ENCODE measurements around the gene TMEM50B. TPM values are rescaled to one million over a fixed set of nuclear protein-coding genes. Genes with fewer than 3 reads are reported as not detected.
A peak's percentile ranks its signal among the peaks of the same experiment; 100 is the strongest.

The TMEM50B gene
- polyA plus RNA-seq, 2 of the 4 experiments (the other 2 are of a cell fraction), result 11.1 to 19.4 TPM

DNA sequence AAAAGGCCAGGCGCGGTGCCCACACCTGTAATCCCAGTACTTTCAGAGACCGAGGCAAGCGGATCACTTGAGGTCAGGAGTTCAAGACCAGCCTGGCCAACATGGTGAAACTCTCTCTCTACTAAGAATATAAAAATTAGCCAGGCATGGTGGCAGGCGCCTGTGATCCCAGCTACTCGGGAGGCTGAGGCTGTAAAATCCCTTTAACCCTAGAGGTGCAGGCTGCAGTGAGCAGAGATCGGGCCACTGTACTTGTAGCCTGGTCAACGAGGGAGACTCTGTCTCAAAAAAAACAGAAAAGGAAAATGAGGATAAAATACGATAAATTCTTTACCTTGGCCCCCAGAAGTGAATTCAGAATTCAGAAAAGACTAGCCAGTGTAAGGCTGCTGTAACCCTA lies 1.6 kb downstream of the TMEM50B start:
- H3K27ac ChIP-seq, result no peak overlapping the region
- WGBS (ENCODE audit: missing lambda C conversion rate), result 90% methylated on average over 9 of the region's 9 CpGs
- ATAC-seq, result no peak
- POLR2A ChIA-PET, result no interaction called here
- H3K4me1 ChIP-seq, result peaks cover 5% of the 10 kb centered on the region; the same call in 1 of the 3 replicates
- TF ChIP-seq JUN (IDR thresholded peaks at IDR 0.05), result no peak
- FAIRE-seq, result no peak
- DNase-seq (ENCODE audit: low read depth in 1 of 2, low spot score in 1 of 2), result no peak
- no peaks in the 10 kb centered on the region for H3K9me3 ChIP-seq
- peak overlapping the region; percentile 87 for H3K4me2 ChIP-seq
- CTCF ChIA-PET, result no interaction called here
- H3K4me3 ChIP-seq, result no peak overlapping the region

DNA sequence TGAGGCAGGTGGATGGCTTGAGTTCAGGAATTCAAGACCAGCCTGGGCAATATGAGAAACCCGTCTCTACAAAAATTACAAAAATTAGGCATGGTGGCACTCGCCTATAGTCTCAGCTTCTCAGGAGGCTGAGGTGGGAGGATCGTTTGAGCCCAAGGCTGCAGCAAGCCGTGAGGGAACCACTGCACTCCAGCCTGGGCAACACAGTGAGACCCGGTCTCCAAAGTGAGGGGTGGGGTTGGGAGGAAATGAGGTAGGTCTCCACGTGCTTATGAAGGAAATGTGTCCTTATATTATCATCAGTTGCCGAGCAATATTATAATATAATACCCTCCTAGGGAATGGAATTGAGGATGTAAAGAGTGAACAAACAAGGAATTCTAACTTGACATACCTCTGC lies 2.7 kb downstream of the TMEM50B start:
- POLR2A ChIA-PET, result no interaction called here

DNA sequence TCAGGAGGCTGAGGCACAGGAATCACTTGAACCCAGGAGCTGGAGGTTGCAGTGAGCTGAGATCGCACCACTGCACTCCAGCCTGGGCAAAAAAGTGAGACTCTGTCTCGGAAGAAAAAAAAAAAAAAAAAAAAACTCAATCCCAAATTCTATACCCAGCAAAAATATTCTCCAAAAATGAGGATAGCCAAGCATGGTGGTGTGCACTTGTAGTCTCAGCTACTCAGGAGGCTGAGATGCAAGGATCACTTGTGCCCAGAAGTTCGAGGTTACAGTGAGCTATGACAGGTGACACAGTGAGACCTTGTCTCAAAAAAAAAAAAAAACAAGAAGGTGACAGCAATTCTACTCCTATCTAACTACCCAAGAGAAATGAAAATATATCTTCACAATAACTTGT lies 6.4 kb downstream of the TMEM50B start:
- CTCF ChIA-PET, result interaction anchor here (0.6 kb wide), 2 partner anchors 38 to 439 kb away, joined by 3 to 4 read pairs; no protein-coding TSS in a partner anchor
- FAIRE-seq (no peak), ATAC-seq (no peak), DNase-seq (ENCODE audit: low read depth in 1 of 2, low spot score in 1 of 2) (no peak)
- POLR2A ChIA-PET, result no interaction called here
- Histone ChIP-seq H3K4me1 (peaks cover 2% of the 10 kb centered on the region; the same call in 1 of the 3 replicates), H3K4me2 (no peak overlapping the region), H3K27ac (no peak overlapping the region), H3K9me3 (no peaks in the 10 kb centered on the region), H3K4me3 (no peak overlapping the region)
- WGBS (ENCODE audit: missing lambda C conversion rate), result 86% methylated on average over 3 of the region's 3 CpGs
- TF ChIP-seq CHD2 (IDR thresholded peaks at IDR 0.05; ENCODE audit: low read length, partially characterized antibody) (no peak), FOSL2 (IDR thresholded peaks at IDR 0.05) (no peak), FOSL2 (CRISPR knock-in tag; IDR thresholded peaks at IDR 0.05) (no peak), KDM5A (IDR thresholded peaks at IDR 0.05) (no peak), PHF8 (IDR thresholded peaks at IDR 0.05; ENCODE audit: borderline replicate concordance, low read depth) (no peak), HDAC2 (IDR thresholded peaks at IDR 0.05) (no peak), NPAS2 (CRISPR knock-in tag; IDR thresholded peaks at IDR 0.05; ENCODE audit: borderline replicate concordance) (no peak), SREBF2 (IDR thresholded peaks at IDR 0.05) (no peak), HOXA7 (CRISPR knock-in tag; IDR thresholded peaks at IDR 0.05) (no peak), RCOR1 (IDR thresholded peaks at IDR 0.05; ENCODE audit: low read depth, low read length) (no peak), ZSCAN20 (CRISPR knock-in tag; IDR thresholded peaks at IDR 0.05) (no peak), ZFP36 (IDR thresholded peaks at IDR 0.05; ENCODE audit: borderline replicate concordance, partially characterized antibody) (no peak), NR3C1 (IDR thresholded peaks at IDR 0.05) (no peak), CEBPB (IDR thresholded peaks at IDR 0.05) (no peak)
- TF ChIP-seq, protein P1, sequence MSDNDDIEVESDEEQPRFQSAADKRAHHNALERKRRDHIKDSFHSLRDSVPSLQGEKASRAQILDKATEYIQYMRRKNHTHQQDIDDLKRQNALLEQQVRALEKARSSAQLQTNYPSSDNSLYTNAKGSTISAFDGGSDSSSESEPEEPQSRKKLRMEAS (IDR thresholded peaks at IDR 0.05), result no peak
- TF ChIP-seq, protein P2, sequence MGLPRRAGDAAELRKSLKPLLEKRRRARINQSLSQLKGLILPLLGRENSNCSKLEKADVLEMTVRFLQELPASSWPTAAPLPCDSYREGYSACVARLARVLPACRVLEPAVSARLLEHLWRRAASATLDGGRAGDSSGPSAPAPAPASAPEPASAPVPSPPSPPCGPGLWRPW (IDR thresholded peaks at IDR 0.05), result no peak
- TF ChIP-seq, protein P3, sequence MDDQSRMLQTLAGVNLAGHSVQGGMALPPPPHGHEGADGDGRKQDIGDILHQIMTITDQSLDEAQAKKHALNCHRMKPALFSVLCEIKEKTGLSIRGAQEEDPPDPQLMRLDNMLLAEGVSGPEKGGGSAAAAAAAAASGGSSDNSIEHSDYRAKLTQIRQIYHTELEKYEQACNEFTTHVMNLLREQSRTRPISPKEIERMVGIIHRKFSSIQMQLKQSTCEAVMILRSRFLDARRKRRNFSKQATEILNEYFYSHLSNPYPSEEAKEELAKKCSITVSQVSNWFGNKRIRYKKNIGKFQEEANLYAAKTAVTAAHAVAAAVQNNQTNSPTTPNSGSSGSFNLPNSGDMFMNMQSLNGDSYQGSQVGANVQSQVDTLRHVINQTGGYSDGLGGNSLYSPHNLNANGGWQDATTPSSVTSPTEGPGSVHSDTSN (IDR thresholded peaks at IDR 0.05), result no peak

More for the DNA sequence above, 2.7 kb downstream of the TMEM50B start:
- Histone ChIP-seq H3K27ac (no peak overlapping the region), H3K4me2 (no peak overlapping the region), H3K9me3 (no peaks in the 10 kb centered on the region), H3K4me3 (no peak overlapping the region), H3K4me1 (peaks cover 5% of the 10 kb centered on the region; the same call in 1 of the 3 replicates)
- DNase-seq (ENCODE audit: low read depth in 1 of 2, low spot score in 1 of 2) (no peak), FAIRE-seq (no peak), ATAC-seq (no peak)
- TF ChIP-seq TP53 (CRISPR knock-in tag; IDR thresholded peaks at IDR 0.05), result no peak
- no peak for TF ChIP-seq TFCP2L1 (CRISPR knock-in tag; IDR thresholded peaks at IDR 0.05)
- TF ChIP-seq KDM5A (IDR thresholded peaks at IDR 0.05), result no peak
- no peak for TF ChIP-seq RFX5 (IDR thresholded peaks at IDR 0.05)
- TF ChIP-seq NFE2L2 (conservative IDR thresholded peaks at IDR 0.05; ENCODE audit: low read length), result no peak
- no peak for TF ChIP-seq SREBF2 (IDR thresholded peaks at IDR 0.05)
- TF ChIP-seq, protein P4, sequence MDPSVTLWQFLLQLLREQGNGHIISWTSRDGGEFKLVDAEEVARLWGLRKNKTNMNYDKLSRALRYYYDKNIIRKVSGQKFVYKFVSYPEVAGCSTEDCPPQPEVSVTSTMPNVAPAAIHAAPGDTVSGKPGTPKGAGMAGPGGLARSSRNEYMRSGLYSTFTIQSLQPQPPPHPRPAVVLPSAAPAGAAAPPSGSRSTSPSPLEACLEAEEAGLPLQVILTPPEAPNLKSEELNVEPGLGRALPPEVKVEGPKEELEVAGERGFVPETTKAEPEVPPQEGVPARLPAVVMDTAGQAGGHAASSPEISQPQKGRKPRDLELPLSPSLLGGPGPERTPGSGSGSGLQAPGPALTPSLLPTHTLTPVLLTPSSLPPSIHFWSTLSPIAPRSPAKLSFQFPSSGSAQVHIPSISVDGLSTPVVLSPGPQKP (IDR thresholded peaks at IDR 0.05; ENCODE audit: low read depth, low read length), result no peak
- TF ChIP-seq CBX2 (IDR thresholded peaks at IDR 0.05; ENCODE audit: borderline replicate concordance, low read depth), result no peak
- TF ChIP-seq EHF (CRISPR knock-in tag; IDR thresholded peaks at IDR 0.05), result no peak
- TF ChIP-seq ESRRA (IDR thresholded peaks at IDR 0.05; ENCODE audit: borderline replicate concordance, low read length), result no peak
- TF ChIP-seq, protein P2 (IDR thresholded peaks at IDR 0.05), result no peak
- TF ChIP-seq FOSL2 (IDR thresholded peaks at IDR 0.05), result no peak
- no peak for TF ChIP-seq FOSL2 (CRISPR knock-in tag; IDR thresholded peaks at IDR 0.05)
- no peak for TF ChIP-seq CBX8 (IDR thresholded peaks at IDR 0.05)
- no peak for TF ChIP-seq SMC3 (IDR thresholded peaks at IDR 0.05)
- TF ChIP-seq RAD21 (conservative IDR thresholded peaks at IDR 0.05 in 1 of 2, IDR thresholded peaks at IDR 0.05 in 1 of 2), result no peak
- TF ChIP-seq HDAC2 (IDR thresholded peaks at IDR 0.05), result no peak
- TF ChIP-seq, protein P1 (IDR thresholded peaks at IDR 0.05), result no peak
- no peak for TF ChIP-seq MYC (IDR thresholded peaks at IDR 0.05; ENCODE audit: borderline replicate concordance, low read length)
- TF ChIP-seq HOXA7 (CRISPR knock-in tag; IDR thresholded peaks at IDR 0.05), result no peak
- 98% methylated on average over 7 of the region's 7 CpGs for WGBS (ENCODE audit: missing lambda C conversion rate)
- CTCF ChIA-PET, result interaction anchor here (0.7 kb wide), 1 partner anchor 14 kb away, joined by 3 read pairs; the partner anchor contains the start of gene DNAJC28

All from A549 (cell line).